Motor neuron (in vitro differentiated cells): Measurements from ENCODE around the gene CNPY2. TPM values are rescaled to one million over a fixed set of nuclear protein-coding genes. Genes with fewer than 3 reads are reported as not detected.
"Not testable (repeated sequence)": the region's sequence is repeated elsewhere in the genome, so short reads cannot be mapped to it uniquely, and the experiment has no call there.

Experiments used
- ATAC-seq, 8 experiments: fragments of 200-7000 bp; cut with Tn5 transposase; replicated peaks in 6 of 8; 2 replicates each; pipeline ENCODE4 v1.8.0; 2021; ENCODE audit warnings: mild to moderate bottlenecking in 8 of 8, moderate library complexity in 8 of 8
- H3K27ac ChIP-seq, 2 donors: fragments of 250-450 bp; sonication (Bioruptor Pico); 2 replicates each; pipeline ENCODE4 v1.9.0; 2021; ENCODE audit warnings: antibody characterized with exemption in 2 of 2, mild to moderate bottlenecking in 2 of 2, moderate library complexity in 1 of 2
- H3K4me1 ChIP-seq, 2 donors: fragments of 250-450 bp; sonication (Bioruptor Pico); replicated peaks in 1 of 2; 2 replicates each; pipeline ENCODE4 v1.6.1; 2021; ENCODE audit warnings: antibody characterized with exemption in 2 of 2, mild to moderate bottlenecking in 2 of 2, moderate library complexity in 1 of 2
- H3K4me3 ChIP-seq, 5 donors: fragments of 250-450 bp; sonication (Bioruptor Pico); 2 replicates each; pipeline ENCODE4 v1.9.0; 2021; ENCODE audit warnings: antibody characterized with exemption in 5 of 5, mild to moderate bottlenecking in 5 of 5, moderate library complexity in 4 of 5
- WGBS, 10 experiments: fragments of 450-650 bp; shearing (Covaris generic); methylation state at CpG; one replicate each; pipeline ENCODE4 v1.0.0; 2022; 5-methylcytosine and 5-hydroxymethylcytosine counted together
- in situ Hi-C, 9 experiments: fragments of 400-800 bp; cut with MboI; loops; one replicate each; pipeline ENCODE4 v1.15.0; 2021; ENCODE audit warnings: low sequenced_read_pairs in 9 of 9, low pct_unique_long_range_greater_than_20kb in 2 of 9; ENCODE audit not compliant: unreplicated experiment in 9 of 9
- total RNA-seq, 8 experiments: library from RNA; unstranded; fragments of 300-600 nt; gene quantifications; 2 replicates each; pipeline versions ENCODE4 v1.2.3 to v1.2.4, GENCODE V29; 2022

CNPY2 gene
- total RNA-seq: 100 to 1,000 TPM; 102 to 231 (median 141) TPM

- WGBS, 10 experiments: 0 to 3% (median 0%) methylated on average over 1 to 12 of the region's 62 CpGs; no CpG with 5 or more reads in 2 of the 10 experiments
- peak within 1 kb of the TSS; percentile 94 for H3K27ac ChIP-seq
- in situ Hi-C loops: no loop called here
- peak within 1 kb of the TSS; percentile 71 to 94 (median 79) for H3K4me3 ChIP-seq
- ATAC-seq: peak; percentile 90 to 96 (median 94)
- H3K4me1 ChIP-seq: peaks cover 9 to 15% of the 10 kb centered on the region in 2 donors
Observed at GRCh38 chr12:56315622-56316473, at the start of gene CNPY2. CNPY2 (minus strand) TSS chr12:56315988; CDS start chr12:56315217, 771 bp downstream.

- ATAC-seq: no peak
- WGBS, 10 experiments: 7 to 100% (median 80%) methylated on average over 1 to 4 of the region's 10 CpGs; no CpG with 5 or more reads in 3 of the 10 experiments
- no peak within 1 kb of the TSS for H3K27ac ChIP-seq
- peaks cover 3 to 14% of the 10 kb centered on the region in 2 donors for H3K4me1 ChIP-seq
- in situ Hi-C loops: loop anchor here in 2 of 9 experiments (25.0 kb wide), 1 partner anchor 100 kb away; the partner anchor contains the start of genes MIP (in 2 of the 2) and SPRYD4 (in 2 of the 2)
- no peak within 1 kb of the TSS for H3K4me3 ChIP-seq
Observed at GRCh38 chr12:56362130-56363059, 46.6 kb upstream of the CNPY2 start, which contains the start of gene APOF. APOF (minus strand) TSS chr12:56362857; CDS start chr12:56362745, 112 bp downstream.

- no peak overlapping the region for H3K27ac ChIP-seq
- H3K4me1 ChIP-seq: peaks cover 3 to 14% of the 10 kb centered on the region in 2 donors
- in situ Hi-C loops: loop anchor here in 2 of 9 experiments (25.0 kb wide), 1 partner anchor 101 kb away; the partner anchor contains the start of genes MIP (in 2 of the 2) and SPRYD4 (in 2 of the 2)
- no peak overlapping the region for H3K4me3 ChIP-seq
- no peak for ATAC-seq
- 20 to 100% (median 50%) methylated on average over 1 to 3 of the region's 8 CpGs; no CpG with 5 or more reads in 5 of the 10 experiments for WGBS, 10 experiments
Observed at GRCh38 chr12:56361487-56362129, 45.8 kb upstream of the CNPY2 start.

- H3K27ac ChIP-seq: peak within 1 kb of the TSS; percentile 53 to 64
Observed at GRCh38 chr12:56359851-56360767, 44.3 kb upstream of the CNPY2 start, which contains the start of gene STAT2. STAT2 (minus strand) TSS chr12:56360107; CDS start chr12:56356571, 3,536 bp downstream.

GRCh38 chr12:56358836-56359532 lies 43.2 kb upstream of the CNPY2 start:
- WGBS, 10 experiments: 0 to 10% (median 0%) methylated on average over 1 of the region's 1 CpG; no CpG with 5 or more reads in 5 of the 10 experiments
- Histone ChIP-seq H3K27ac (no peak overlapping the region), H3K4me1 (peaks cover 3 to 14% of the 10 kb centered on the region in 2 donors), H3K4me3 (peak overlapping the region; percentile 58 to 81 (median 65))
- ATAC-seq: peak in 3 of 8 experiments; percentile 12 to 19 (median 14)
- in situ Hi-C loops: loop anchor here in 2 of 9 experiments (25.0 kb wide), 1 partner anchor 103 kb away; the partner anchor contains the start of genes MIP (in 2 of the 2) and SPRYD4 (in 2 of the 2)

More at GRCh38 chr12:56359851-56360767, 44.3 kb upstream of the CNPY2 start, which contains the start of gene STAT2:
- in situ Hi-C loops: loop anchor here in 2 of 9 experiments (25.0 kb wide), 1 partner anchor 102 kb away; the partner anchor contains the start of genes MIP (in 2 of the 2) and SPRYD4 (in 2 of the 2)
- ATAC-seq: peak; percentile 87 to 97 (median 96)
- Histone ChIP-seq H3K4me3 (peak within 1 kb of the TSS; percentile 58 to 81 (median 65)), H3K4me1 (peaks cover 3 to 14% of the 10 kb centered on the region in 2 donors)
- WGBS, 10 experiments: 0 to 1% (median 0%) methylated on average over 3 to 12 of the region's 54 CpGs; no CpG with 5 or more reads in 5 of the 10 experiments

- in situ Hi-C loops: loop anchor here in 2 of 9 experiments (25.0 kb wide), 1 partner anchor 111 kb away; the partner anchor contains the start of genes MIP (in 2 of the 2) and SPRYD4 (in 2 of the 2)
- WGBS, 10 experiments: 80 to 93% (median 86%) methylated on average over 1 to 2 of the region's 2 CpGs; no CpG with 5 or more reads in 7 of the 10 experiments
- ATAC-seq: no peak
- Histone ChIP-seq H3K4me1 (no peaks in the 10 kb centered on the region), H3K4me3 (no peak overlapping the region), H3K27ac (no peak overlapping the region)
Observed at GRCh38 chr12:56351325-56351724, 35.5 kb upstream of the CNPY2 start.

GRCh38 chr12:56350662-56351061 lies 34.9 kb upstream of the CNPY2 start:
- in situ Hi-C loops: loop anchor here in 2 of 9 experiments (25.0 kb wide), 1 partner anchor 112 kb away; the partner anchor contains the start of genes MIP (in 2 of the 2) and SPRYD4 (in 2 of the 2)
- no peak for ATAC-seq
- Histone ChIP-seq H3K4me3 (no peak overlapping the region), H3K27ac (no peak overlapping the region), H3K4me1 (no peaks in the 10 kb centered on the region)
- WGBS, 10 experiments: 46 to 100% (median 100%) methylated on average over 1 to 2 of the region's 2 CpGs; no CpG with 5 or more reads in 5 of the 10 experiments

GRCh38 chr12:56348776-56349175 lies 33.0 kb upstream of the CNPY2 start:
- in situ Hi-C loops: no loop called here
- Histone ChIP-seq H3K4me1 (no peaks in the 10 kb centered on the region), H3K27ac (no peak overlapping the region), H3K4me3 (no peak overlapping the region)
- no peak for ATAC-seq
- 14 to 100% (median 100%) methylated on average over 1 to 3 of the region's 5 CpGs; no CpG with 5 or more reads in 5 of the 10 experiments for WGBS, 10 experiments

- H3K4me3 ChIP-seq, H3K4me1 ChIP-seq, ATAC-seq, H3K27ac ChIP-seq, in situ Hi-C loops: not testable (repeated sequence)
- 80 to 96% (median 90%) methylated on average over 1 to 4 of the region's 9 CpGs; no CpG with 5 or more reads in 5 of the 10 experiments for WGBS, 10 experiments
Observed at GRCh38 chr12:56347255-56347654, 31.5 kb upstream of the CNPY2 start.

- in situ Hi-C loops: no loop called here
- ATAC-seq: peak in 5 of 8 experiments; percentile 4 to 62 (median 22)
- H3K4me3 ChIP-seq: no peak overlapping the region
- H3K27ac ChIP-seq: no peak overlapping the region
- H3K4me1 ChIP-seq: no peaks in the 10 kb centered on the region
- 60 to 100% methylated on average over 1 of the region's 7 CpGs; no CpG with 5 or more reads in 8 of the 10 experiments for WGBS, 10 experiments
Observed at GRCh38 chr12:56346675-56347074, 30.9 kb upstream of the CNPY2 start.
